HG03571 (cell line): Measurements from ENCODE around the gene MALRD1.

ENCODE experiments used
- ATAC-seq: cut with Tn5 transposase; IDR thresholded peaks from one replicate; pipeline ENCODE4 v1.9.1; 2021; ENCODE audit not compliant: unreplicated experiment

The MALRD1 gene

DNA sequence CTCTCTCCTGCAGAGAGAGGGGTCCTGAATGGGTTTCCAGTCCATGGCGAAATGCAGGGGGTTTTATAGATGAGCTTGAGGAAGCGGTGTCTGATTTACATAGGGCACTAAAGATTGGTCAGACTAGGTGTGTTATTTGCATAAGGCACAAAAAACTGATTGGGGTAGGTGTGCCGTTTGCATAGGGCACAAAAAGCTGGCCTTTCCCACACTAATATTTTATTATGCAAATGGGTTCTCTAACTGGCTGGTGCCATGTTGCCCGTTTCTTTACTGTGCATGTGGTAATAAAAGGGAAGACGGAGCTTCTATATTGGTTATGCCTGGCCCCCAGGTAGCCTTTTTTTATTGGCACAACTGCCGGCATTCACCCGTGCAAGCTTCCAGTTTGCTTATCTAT lies 50.2 kb downstream of the MALRD1 start:
- no peak for ATAC-seq

GRCh38 chr10:19107406-19107805 lies 58.8 kb downstream of the MALRD1 start:
- no peak for ATAC-seq

- ATAC-seq = no peak
Observed at GRCh38 chr10:19111501-19112267, 63.1 kb downstream of the MALRD1 start.

DNA sequence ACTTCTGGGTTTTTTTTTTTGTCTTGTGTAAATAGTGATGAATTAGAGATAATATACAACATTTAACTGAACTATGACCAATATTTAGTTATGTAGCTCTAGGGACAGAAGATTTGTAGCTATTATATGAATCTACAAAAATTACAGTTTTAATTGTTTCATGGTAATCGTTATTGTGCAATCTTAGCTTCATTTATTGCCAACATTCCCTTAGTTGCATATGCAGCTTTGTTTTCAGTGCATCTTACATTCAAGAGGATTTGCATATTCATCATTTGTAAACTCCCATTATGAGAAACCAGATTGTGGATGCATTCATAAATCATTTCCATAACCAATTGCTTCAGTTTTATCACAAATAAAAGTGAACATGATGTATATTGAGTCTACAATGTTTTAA lies 68.8 kb downstream of the MALRD1 start:
- ATAC-seq = no peak

DNA sequence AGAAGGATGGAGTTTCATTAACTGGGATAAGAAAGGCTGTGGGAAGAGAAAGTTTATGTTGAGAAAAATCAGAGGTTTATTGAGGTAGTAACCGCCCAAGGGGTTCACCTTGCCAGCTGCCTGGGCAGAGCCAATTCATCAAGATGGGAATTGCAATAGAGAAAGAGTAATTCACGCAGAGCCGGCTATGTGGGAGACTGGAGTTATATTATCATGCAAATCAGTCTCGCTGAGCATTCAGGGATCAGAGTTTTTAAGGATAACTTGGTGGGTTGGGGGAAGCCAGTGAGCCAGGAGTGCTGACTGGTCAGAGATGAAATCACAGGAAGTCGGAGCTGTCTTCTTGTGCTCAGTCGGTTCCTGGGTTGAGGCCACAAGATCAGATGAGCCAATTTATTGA lies 70.6 kb downstream of the MALRD1 start:
- no peak for ATAC-seq

DNA sequence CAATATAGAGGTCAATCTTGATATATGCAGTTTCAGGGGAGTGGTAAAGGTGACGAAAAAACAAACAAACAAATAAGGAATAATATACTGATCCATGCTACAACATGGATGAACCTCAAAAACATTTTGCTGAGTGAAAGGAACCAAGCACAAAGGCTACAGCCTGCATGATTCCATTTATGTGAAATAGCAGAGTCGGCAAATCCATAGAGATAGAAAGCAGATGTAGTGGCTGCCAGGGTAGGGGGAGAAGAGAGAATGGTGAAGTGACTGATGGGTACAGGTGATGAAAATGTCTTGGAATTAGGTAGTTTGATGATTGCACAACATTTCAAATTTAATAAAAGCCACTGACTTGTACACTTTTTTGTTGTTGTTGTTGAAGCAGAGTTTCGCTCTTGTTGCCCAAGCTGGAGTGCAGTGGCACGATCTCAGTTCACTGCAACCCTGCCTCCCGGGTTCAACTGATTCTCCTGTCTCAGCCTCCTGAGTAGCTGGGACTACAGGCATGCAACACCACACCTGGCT lies 71.8 kb downstream of the MALRD1 start:
- ATAC-seq = no peak

- ATAC-seq = no peak
Observed at GRCh38 chr10:19133992-19134391, 85.4 kb downstream of the MALRD1 start.

GRCh38 chr10:19142967-19143366 lies 94.4 kb downstream of the MALRD1 start:
- no peak for ATAC-seq

- ATAC-seq = no peak
Observed at GRCh38 chr10:19144206-19144605, 95.6 kb downstream of the MALRD1 start.

DNA sequence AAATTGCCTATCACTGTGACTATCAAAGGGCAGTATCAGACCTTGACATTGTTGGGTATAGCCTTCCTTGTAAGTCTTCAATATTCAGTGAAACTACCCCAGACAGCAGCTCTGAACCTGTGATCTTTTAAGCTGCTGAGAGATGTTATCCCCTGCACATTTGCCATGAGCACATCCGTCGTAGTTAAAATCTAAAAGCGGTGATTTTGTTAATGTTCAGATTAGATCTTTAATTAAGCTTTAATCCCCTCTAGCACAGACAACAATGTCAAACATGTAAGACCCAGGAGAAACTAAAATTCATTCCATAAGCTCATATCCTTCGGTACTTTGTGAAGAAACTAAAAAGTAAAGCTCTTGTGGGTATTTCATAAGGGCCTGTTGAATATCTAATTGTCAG lies 105.8 kb downstream of the MALRD1 start:
- no peak for ATAC-seq

DNA sequence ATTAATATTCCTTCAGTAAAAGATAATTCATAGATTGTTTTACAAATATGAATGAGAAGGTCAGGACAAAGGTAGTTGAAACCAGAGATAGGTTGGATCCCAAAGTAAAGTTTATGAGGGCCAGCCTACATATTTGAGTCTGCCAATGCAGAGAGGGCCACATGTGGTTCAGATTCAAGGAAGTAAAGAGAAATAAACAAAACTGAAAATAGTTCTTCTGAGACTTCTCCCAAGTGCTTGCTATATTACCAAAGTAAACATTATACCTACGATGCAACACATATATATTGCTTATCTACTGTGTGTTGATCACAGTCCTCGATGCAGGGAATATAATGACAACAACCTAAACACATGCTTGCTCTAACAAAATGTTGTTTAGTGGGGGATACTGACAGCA lies 109.8 kb downstream of the MALRD1 start:
- no peak for ATAC-seq

DNA sequence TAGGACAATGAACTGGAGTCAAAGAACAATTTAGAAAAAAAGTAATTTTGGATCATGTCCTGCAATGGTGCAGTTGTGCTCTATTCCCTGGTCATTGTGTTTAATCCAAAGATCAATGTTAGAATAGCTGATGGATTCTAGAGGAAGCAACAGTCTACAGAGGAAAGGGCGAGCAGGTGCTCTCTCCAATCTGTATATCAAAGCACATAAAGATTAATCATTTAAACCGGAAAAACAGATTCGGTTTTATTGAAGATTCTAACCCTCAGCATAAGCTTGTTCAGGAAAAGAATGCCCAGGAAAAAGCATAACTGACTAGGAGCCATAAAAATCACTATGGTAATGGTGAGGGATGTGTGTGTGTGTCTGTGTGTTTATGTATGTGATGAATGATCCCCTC lies 110.3 kb downstream of the MALRD1 start:
- ATAC-seq = no peak

DNA sequence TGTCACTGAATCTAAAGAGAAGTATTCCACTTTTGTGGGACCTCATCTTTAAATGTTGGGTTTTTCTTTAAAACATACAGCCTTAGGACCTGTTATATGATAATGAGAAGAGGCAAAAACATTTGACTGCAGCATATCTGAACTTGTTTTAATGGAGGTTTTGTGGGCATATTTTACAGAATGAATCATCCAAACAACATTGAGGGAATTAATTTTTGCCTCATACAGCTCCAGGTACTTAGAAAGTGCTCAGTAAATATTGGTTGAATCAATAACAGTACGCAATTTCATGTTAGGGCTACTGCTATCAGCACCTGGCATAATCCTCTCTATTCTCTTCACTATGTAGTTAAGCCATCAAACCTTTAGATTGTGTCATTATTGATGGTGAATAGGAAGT lies 115.9 kb downstream of the MALRD1 start:
- no peak for ATAC-seq

- ATAC-seq = no peak
Observed at GRCh38 chr10:19168584-19168983, 120.0 kb downstream of the MALRD1 start.

- ATAC-seq = no peak
Observed at GRCh38 chr10:19169041-19169440, 120.4 kb downstream of the MALRD1 start.

DNA sequence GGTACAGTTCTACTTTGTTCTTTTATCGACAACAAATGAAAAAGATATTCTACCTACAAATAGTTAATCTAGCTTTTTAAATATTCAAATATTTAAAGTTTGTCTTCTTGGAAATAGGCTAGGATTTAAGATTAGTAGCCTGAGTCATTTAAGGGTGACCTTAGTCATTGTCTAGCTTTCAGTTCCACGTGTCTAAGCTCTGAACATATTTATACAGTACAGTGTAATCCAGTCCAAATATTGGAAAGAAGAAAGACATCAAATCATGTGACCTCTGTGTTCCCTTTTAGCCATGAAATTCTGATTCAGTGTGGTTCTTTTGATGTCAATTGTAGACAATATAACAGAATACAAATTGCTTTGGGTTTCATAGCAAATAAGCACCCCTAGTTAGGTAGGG lies 121.1 kb downstream of the MALRD1 start:
- ATAC-seq = no peak

DNA sequence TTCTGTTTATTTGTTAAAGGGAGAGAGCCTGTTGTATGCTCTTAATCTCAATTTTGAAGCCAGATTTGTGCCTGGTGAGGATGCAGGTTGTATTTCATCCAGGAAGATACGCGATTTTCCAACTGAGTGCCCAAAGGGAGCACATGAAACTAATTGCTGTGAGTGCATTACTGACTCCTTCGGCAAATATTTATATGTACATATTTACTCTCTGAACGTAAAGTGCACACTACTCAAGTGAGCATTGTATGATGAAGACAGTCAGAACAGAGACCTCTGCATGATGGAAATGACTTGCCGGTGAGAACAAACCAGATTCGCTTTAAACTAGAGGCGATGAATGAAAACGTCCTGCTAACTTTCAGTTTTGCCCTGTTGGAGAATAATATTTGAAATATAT lies 130.1 kb downstream of the MALRD1 start:
- no peak for ATAC-seq

GRCh38 chr10:19184891-19185290 lies 136.3 kb downstream of the MALRD1 start:
- no peak for ATAC-seq

DNA sequence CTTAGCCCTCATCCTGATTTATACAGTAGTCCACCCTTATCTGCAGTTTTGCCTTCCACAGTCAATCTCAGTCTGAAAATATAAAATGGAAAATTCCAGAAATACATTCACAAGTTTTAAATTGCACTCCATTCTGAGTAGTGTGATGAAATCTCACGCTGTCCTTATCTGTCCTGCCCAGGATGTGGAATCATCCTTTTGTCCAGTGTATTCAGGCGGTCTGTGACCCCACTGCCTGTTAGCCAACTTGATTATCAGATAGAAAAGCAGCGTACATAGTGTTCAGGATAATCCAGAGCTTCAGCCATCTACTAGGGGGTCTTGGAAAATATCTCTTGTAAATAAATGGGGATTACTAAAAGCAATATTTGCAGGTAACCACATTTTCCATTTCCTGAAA lies 146.3 kb downstream of the MALRD1 start:
- ATAC-seq = no peak

GRCh38 chr10:19195698-19196097 lies 147.1 kb downstream of the MALRD1 start:
- no peak for ATAC-seq

GRCh38 chr10:19200211-19200610 lies 151.6 kb downstream of the MALRD1 start:
- ATAC-seq = no peak

- no peak for ATAC-seq
Observed at GRCh38 chr10:19204246-19204917, 155.8 kb downstream of the MALRD1 start.
